ENCODE measurements around the gene ASTN2. TPM values are rescaled to one million over a fixed set of nuclear protein-coding genes. Genes with fewer than 3 reads are reported as not detected.

ASTN2 gene
- polyA plus RNA-seq, 1 experiment, result 6.6 TPM

DNA sequence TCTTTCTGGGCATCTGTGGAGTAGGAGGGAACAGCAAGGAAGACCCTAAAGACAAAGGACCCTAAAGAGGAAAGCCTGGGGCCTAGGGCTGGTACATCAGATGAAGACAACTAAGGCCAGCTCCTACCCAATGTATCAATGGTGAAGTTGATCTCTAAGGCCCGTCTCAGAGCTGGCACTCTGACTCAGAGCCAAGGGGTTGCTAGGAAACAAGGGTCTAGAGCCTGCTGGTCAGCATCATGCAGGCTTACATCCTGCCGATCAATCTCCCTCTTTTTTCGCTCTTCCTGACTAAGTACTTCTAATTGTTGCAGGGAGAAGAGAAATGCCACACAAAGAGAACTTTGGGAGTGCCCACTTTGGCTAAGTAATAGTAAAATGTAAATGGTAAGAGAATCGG lies 701.6 kb downstream of the ASTN2 start:
- TF ChIP-seq, protein P1, sequence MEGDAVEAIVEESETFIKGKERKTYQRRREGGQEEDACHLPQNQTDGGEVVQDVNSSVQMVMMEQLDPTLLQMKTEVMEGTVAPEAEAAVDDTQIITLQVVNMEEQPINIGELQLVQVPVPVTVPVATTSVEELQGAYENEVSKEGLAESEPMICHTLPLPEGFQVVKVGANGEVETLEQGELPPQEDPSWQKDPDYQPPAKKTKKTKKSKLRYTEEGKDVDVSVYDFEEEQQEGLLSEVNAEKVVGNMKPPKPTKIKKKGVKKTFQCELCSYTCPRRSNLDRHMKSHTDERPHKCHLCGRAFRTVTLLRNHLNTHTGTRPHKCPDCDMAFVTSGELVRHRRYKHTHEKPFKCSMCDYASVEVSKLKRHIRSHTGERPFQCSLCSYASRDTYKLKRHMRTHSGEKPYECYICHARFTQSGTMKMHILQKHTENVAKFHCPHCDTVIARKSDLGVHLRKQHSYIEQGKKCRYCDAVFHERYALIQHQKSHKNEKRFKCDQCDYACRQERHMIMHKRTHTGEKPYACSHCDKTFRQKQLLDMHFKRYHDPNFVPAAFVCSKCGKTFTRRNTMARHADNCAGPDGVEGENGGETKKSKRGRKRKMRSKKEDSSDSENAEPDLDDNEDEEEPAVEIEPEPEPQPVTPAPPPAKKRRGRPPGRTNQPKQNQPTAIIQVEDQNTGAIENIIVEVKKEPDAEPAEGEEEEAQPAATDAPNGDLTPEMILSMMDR (IDR thresholded peaks at IDR 0.05; ENCODE audit: low read depth, low read length), result no peak
- Histone ChIP-seq H3K27me3 (ENCODE audit: control insufficient read depth, insufficient read depth, low read length) (no peaks in the 10 kb centered on the region), H3K4me3 (ENCODE audit: low read depth, low read length) (no peak overlapping the region), H3K9me3 (ENCODE audit: control insufficient read depth, insufficient read depth, low read length) (no peaks in the 10 kb centered on the region), H3K27ac (ENCODE audit: low read depth, low read length) (no peak overlapping the region)
- POLR2A ChIA-PET, result no interaction called here
- CTCF ChIA-PET, result no interaction called here
- no peak for DNase-seq (ENCODE audit: low read depth, low spot score)

DNA sequence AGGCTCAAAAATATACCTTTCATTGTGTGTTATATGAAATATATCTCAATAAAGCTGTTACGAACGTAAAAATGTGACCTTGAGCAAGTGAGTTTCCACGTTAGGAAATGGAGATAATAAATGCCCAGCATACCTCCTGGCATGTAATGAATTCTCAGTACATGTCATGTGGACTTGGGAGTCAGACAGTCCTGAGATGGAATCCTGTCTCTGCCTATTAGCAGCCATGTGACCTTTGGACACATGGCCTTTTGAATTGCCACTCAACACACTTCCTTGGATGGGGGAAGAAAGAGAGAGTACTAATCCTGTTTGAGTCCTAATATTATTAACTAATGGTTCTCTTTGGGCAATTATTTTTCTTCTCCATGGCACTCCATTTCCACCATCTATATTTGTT lies 702.1 kb downstream of the ASTN2 start:
- no peaks in the 10 kb centered on the region for H3K9me3 ChIP-seq (ENCODE audit: control insufficient read depth, insufficient read depth, low read length)
- CTCF ChIA-PET, result no interaction called here
- no peak overlapping the region for H3K4me3 ChIP-seq (ENCODE audit: low read depth, low read length)
- H3K27me3 ChIP-seq (ENCODE audit: control insufficient read depth, insufficient read depth, low read length), result no peaks in the 10 kb centered on the region
- H3K27ac ChIP-seq (ENCODE audit: low read depth, low read length), result no peak overlapping the region
- no peak for DNase-seq (ENCODE audit: low read depth, low spot score)
- TF ChIP-seq, protein P1 (IDR thresholded peaks at IDR 0.05; ENCODE audit: low read depth, low read length), result no peak
- POLR2A ChIA-PET, result no interaction called here

DNA sequence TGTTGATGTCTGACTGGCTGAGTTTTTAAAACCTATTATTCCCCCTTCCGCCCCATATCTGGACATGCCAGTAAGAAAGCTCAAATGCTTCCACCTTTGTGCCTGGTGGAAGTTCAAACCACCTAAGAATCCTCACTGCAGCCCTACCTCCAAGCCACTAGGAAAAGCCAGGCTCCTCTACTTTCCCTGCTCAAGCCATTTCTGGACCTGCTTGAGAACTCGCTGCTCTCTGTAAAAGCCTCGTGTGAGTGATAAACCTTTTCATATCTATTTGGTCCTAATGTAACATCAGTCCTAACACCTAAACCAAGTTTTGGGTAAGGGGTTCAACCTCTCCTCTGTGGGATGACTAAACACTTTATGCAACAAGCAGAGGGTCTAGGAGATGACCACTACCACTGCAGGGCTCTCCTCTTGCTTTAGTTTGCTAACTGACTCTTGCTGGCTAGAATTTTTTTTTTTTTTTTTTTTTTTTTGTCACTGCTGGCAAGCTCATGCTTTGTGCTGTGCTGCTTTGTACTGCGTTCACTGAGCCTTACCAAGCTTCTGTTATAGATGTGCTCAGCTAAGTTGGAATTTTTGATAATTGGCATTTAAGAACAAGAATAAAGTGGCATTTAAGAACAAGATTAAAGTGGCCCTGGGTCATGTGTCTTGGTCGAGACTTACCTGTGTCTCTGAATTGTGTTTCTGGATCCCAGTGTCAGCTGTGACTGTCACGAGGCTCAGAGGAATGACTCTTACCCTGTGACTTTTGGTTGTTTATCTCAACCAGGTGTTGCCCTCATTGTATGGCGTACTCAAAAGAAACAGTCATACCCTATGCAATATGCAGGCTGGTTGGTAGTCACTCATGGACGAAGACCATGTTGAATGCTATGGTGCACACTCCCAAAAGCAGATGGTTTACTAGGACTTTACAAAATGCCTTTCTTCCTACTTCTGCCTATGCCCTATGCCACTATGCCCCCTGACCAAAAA lies 708.3 kb downstream of the ASTN2 start:
- TF ChIP-seq, protein P1 (IDR thresholded peaks at IDR 0.05; ENCODE audit: low read depth, low read length), result no peak
- POLR2A ChIA-PET, result no interaction called here

DNA sequence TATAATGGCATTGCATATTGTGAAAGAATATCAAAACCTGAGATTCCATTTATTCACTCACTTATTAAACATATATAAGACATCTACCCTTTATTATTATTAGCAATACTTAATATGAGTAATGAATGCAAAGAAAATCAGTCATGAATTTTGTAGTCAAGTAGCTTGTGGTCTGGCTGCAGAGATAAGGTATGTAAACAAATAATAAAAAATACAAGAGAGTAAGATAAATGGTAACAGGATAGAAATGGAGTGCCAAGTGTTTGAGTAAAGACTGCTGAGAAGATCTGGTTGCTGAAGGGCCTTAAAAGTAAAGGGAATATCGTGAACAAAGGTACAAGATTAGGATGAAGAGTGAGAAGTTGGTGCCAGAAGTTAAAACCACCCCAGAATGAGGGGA lies 709.3 kb downstream of the ASTN2 start:
- CTCF ChIA-PET, result no interaction called here
- POLR2A ChIA-PET, result no interaction called here

More for the DNA sequence above, 708.3 kb downstream of the ASTN2 start:
- Histone ChIP-seq H3K27ac (ENCODE audit: low read depth, low read length) (no peak overlapping the region), H3K9me3 (ENCODE audit: control insufficient read depth, insufficient read depth, low read length) (no peaks in the 10 kb centered on the region), H3K27me3 (ENCODE audit: control insufficient read depth, insufficient read depth, low read length) (no peaks in the 10 kb centered on the region), H3K4me3 (ENCODE audit: low read depth, low read length) (no peak overlapping the region)
- CTCF ChIA-PET, result no interaction called here
- DNase-seq (ENCODE audit: low read depth, low spot score), result no peak

DNA sequence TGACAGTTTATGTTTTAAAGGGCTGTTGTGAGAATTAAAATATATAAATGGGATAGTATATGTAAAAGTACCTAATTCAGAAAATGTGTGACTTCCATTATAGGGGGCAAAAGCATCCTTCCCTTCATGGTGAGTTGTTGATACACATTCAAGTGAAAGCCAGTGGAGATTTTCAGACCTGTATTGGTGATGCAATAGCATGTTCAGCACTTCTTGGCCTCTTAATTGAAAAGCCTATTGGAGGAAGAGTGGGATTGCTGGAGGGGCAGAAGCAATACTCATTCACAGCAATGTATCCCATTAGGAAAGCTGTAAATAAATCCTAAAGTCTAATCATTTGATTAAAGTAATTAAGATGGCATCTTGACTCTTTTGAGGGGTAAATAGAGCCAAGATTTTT lies 710.4 kb downstream of the ASTN2 start:
- TF ChIP-seq, protein P1 (IDR thresholded peaks at IDR 0.05; ENCODE audit: low read depth, low read length), result no peak
- ChIA-PET POLR2A (no interaction called here), CTCF (no interaction called here)
- H3K27ac ChIP-seq (ENCODE audit: low read depth, low read length), result no peak overlapping the region
- DNase-seq (ENCODE audit: low read depth, low spot score), result no peak
- no peaks in the 10 kb centered on the region for H3K9me3 ChIP-seq (ENCODE audit: control insufficient read depth, insufficient read depth, low read length)
- H3K4me3 ChIP-seq (ENCODE audit: low read depth, low read length), result no peak overlapping the region
- no peaks in the 10 kb centered on the region for H3K27me3 ChIP-seq (ENCODE audit: control insufficient read depth, insufficient read depth, low read length)

More for the DNA sequence above, 709.3 kb downstream of the ASTN2 start:
- TF ChIP-seq, protein P1 (IDR thresholded peaks at IDR 0.05; ENCODE audit: low read depth, low read length), result no peak
- no peak overlapping the region for H3K27ac ChIP-seq (ENCODE audit: low read depth, low read length)
- DNase-seq (ENCODE audit: low read depth, low spot score), result no peak
- no peaks in the 10 kb centered on the region for H3K9me3 ChIP-seq (ENCODE audit: control insufficient read depth, insufficient read depth, low read length)
- no peak overlapping the region for H3K4me3 ChIP-seq (ENCODE audit: low read depth, low read length)
- no peaks in the 10 kb centered on the region for H3K27me3 ChIP-seq (ENCODE audit: control insufficient read depth, insufficient read depth, low read length)

Data from AG04450 (cell line).